Medulla oblongata (tissue), 1 donor: Measurements from ENCODE around the gene CDT1.
A peak's percentile ranks its signal among the peaks of the same experiment; 100 is the strongest.

Experiments used
- DNase-seq: peaks from one replicate; pipeline ENCODE4 v3.0.0-alpha.2; 2015; ENCODE audit errors: extremely low spot score

CDT1 gene

DNA sequence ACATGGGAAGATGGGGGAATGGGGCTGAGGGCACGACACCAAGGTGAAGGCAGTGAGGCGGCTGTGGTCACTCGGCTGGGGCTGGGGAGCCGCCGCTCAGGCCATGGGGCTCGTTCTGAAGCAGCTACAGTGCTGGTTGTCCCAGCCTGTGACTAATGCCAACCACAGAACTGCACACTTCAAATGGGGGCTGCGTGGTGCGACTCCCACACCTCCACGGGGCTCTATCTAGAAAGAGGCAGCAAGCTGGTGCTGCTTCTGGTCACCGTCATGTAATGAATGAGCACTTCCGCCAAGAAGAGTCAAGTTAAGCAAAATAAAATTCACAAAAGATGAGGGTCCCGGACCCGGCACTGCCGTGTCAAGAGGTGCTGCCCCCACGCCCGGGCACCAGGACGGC is 33.2 kb downstream of the CDT1 start:
- DNase-seq = no peak

DNA sequence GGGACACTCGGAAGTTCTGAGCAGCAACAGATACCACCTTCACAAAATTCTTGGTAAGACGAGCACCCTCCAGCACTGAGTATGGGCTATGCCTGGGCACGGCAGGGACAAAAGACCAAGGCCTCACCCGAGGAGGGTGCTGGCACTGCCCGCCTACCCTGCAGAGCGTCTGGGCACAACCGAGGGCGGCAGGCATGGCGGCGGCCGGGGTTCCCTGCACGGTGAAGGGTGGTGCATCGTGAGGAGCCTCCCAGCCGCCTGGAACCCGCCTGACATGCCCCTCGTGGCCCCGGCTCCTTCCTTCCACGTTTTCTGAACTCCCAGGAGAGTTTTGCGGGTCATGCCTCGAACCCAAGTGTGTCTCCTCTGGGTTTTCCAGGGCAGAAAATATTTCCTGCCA is 34.2 kb downstream of the CDT1 start:
- DNase-seq = no peak

DNA sequence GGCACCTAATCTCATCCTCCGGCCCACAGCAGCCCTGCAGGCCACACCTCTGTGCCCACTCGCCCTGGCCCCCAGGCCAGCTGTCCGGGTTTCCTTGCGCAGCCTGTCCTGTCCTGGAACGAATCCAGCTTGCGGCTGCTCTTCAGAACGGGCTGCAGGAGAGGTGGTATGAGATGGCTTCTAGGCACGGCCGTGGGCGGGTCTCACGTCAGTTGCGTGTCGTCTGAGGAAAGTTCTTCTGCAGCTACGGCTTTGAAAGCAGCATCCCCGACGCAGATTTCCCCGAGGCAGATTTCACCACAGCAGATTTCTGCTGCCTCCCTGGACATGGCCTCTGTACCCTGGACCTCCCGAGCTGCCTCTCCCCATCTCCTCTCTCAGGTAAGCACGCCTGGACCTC is 35.0 kb downstream of the CDT1 start:
- DNase-seq = no peak

DNA sequence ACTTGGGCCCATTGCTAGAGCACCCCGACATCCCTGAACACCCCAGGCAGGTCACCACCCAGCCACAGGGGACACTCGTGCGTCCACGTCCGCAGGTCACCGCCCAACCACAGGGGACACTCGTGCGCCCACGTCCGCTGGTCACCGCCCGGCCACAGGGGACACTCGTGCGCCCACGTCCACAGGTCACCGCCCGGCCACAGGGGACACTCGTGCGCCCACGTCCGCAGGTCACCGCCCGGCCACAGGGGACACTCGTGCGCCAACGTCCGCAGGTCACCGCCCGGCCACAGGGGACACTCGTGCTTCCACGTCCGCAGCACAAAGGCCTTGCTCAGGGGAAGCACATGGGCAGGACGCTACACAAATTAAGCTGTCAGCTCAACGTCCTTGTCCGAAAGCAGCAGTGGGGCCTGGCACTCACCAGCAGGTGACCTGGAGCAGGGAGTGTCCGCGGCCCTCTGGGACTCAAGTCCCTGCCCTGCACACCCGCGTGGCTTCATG is 35.5 kb downstream of the CDT1 start:
- no peak for DNase-seq

DNA sequence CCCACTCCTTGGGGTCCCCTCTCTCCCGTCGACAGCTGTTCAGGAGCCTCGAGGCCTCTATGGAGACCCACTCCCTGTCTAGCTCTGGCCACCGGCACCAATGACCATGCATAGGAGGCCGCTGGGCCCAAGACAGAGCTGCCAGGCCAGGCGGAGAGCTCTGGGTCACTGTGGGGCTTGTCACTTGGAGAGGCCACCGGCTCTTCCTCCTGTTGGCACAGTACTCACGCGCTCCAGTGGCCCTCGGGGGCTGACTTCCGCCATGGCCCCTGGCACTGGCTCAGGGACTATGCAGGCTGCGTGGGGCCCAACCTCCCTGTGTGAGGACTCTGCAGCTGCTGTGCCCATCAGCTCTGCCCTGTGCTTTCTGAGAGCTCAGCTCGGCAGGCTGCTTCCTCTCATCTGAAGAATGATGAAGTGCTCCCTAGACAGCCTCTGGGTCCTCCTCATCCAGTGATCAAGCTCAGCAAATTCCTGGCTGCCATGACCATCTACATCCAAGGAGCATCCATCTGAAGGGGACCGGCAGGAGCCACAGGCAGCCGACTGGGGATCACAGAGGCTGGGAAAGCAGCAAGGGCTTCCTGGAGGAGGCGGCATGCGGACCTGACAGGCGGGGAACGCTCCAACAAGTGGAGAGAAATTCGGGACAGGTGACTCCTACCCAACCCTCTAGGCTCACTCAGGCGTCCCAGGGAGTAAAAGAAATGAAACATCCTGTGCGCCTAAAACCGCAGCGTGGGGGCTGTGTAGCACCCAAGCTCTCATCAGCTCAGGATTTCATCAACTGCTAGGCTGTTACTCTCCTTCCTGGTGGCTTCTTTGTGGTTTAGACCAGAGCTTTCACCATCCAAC is 36.4 kb downstream of the CDT1 start:
- no peak for DNase-seq

DNA sequence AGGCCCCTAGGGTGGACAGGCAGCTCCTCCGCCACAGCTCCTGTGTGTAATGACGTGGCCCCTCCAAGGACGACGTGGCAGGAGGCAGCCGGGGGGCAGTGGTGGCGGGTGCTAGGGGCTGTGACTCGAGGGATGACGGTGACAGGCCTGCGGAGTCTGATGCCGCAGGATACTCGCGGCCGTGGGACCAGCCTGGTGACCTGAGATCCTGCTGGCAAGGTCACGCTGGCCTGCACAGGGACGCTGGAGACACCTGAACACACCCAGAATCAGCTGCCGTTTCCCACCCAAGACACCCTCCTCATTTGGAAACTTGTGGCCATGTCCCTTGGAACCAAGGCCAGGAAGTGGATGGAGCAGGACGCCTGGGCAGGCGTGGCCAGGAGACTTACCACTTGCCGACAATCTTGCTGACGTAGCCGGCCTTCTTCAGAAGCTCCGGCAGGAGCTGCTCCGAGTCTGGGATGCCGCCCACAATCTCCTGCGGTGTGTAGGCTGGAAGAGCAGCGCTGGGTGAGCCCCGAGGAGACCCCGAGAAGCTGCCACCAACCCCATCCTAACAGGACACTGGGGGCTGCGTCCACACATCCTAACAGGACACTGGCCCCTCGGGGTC is 37.1 kb downstream of the CDT1 start:
- no peak for DNase-seq

DNA sequence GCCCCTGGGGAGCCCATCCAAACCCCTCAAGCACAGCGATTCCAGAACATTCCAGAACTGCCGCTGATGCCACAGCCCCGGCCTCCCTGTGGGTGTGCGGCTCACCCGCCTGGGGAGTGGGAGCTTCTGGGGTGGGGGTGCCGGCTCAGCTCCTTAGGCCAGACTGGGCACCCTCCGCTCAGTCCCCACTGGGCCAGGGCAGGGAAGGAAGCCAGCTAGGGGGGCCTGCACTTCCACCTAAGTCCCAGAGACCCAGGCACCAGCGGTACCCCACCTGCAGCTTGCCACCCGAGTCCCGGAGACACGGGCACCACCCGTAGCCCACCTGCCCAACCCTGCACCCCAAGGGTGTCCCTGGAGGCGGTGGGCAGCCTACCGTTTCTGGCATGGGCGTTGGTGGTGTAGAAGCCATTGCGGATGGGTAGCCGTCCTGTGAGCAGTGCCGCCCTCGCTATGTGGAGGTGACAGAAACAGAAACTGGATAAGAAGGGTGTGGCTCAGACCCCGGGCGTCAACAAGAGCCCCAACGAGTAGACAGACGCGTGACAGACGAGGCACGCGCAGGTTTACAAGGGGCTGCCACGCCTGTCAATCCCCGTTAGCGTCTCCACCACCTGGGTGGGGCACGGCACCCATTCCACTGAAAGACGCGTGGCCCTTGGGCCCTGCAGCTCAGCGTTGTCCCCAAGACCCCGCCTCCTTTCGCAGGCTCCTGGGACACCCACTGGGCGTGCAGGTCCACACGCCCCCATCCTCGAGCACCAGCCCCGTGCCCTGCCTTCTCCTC is 38.1 kb downstream of the CDT1 start:
- DNase-seq = no peak

DNA sequence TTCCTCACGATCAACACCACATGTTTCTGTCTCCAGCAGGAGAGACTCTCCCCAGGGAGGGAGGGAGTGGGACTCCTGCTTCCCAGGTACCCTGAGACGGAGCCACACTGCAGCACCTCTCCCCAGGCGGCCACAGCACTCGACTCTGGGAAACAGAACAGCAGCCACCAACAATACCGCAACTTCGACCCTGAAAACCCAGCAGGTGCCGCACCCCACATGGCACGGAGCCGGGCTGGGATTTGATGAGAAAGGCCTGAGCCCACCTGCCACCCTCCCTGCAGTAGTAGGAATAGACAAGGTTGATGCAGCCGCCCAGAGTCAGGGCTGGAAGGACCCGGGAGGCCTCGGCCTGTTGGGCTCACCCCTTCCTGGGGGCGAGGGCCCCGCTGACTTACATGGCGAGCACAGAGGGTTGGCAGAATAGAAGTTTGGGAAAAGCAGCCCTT is 38.7 kb downstream of the CDT1 start:
- DNase-seq = no peak

DNA sequence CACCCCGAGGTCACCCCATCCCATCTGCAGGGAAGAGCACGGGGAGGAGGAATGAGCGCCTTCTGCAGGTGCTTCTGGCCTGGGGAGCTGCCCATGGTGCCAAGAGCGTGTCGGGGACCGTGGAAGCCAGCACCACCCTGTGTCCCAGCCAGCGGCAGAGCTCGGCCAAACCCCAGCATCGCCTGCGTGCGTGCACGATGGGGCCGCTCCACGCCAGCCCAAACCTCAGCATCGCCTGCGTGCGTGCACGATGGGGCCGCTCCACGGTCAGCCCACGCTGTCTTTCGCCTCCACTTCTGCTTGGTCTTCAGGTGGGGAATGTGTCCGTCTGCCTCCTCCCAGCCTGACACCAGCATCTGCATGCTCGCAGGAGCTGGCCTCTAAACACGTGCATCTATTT is 39.2 kb downstream of the CDT1 start:
- no peak for DNase-seq

DNA sequence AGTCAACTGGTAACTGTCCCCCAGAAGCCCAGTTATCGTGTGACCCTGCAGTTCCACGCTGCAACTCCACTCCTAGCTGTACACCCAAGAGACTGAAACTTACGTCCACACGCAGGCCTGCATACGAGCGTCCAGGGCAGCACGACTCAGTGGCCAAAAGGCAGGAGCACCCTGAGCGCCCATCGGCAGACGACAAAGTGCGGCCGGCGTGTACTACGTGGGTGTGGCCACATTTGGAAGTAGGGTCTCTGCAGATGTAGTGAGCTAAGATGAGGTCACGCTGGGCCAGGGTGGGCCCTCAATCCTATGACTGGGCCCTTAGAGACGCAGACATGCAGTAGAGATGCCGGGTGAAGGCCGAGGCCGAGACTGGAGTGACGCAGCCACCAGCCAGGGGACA is 39.7 kb downstream of the CDT1 start:
- DNase-seq = no peak

DNA sequence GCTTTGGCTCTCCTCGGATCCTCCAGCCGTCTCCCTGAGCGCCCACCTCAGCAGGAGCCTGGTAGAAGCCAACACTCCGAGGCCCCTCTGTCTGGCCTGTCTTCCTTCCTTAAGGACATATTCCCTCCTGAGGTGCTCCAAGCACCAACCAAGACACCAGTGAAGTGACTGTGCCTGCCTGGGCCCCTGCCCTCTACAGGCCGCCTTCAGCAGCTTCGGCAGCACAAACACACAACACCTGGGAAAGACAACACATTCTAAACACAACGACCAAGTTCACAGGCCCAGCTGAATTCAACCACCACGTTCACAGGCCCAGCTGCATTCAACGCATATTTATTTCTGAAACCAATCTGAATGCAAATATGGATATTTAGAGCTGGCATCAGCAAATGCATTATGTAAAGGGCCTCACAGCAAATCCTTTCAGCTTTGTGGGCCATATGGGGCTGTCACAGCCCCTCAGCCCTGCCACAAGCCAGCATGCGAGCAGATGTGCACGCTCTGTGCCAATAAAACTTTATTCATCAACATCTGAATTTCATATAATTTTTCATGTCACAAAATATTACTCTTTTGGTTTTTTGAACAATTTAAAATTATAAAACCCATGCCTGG is 40.9 kb downstream of the CDT1 start:
- no peak for DNase-seq

DNA sequence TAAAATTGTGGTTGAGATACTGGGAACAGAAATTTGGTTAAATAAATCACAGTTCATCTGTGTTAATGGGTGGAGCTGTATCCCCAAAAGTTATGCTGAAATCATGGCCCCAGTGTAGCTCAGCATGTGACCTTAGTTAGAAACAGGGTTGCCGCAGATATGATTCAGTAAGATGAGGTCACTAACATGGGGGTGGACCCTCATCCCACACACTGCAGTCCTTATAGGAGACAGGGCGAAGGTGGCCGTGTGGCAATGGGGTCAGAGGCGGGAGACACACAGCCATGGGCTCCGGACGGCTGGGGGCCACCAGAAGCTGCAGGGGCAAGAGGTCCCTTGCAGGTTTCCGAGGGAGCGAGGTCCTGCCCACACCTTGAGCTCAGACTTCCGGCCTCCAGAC is 42.5 kb downstream of the CDT1 start:
- no peak for DNase-seq

DNA sequence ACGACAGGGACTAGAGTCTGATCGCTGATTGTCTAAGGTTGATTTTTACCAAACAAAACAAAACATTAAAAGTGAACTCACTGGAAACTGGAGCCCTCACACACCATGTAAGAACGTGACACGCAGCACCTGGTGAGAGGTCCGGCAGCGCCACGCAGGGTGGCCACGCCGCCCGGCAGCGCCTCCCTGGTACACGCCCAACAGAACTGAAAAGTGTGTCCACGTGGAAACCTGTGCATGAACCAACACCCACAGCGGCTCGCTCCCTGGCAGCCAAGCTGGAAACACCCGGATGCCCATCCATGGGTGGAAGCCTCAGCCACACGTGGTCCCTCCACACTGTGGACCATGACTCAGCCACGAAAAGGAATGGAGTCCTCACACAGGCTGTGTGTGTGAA is 44.1 kb downstream of the CDT1 start:
- no peak for DNase-seq

DNA sequence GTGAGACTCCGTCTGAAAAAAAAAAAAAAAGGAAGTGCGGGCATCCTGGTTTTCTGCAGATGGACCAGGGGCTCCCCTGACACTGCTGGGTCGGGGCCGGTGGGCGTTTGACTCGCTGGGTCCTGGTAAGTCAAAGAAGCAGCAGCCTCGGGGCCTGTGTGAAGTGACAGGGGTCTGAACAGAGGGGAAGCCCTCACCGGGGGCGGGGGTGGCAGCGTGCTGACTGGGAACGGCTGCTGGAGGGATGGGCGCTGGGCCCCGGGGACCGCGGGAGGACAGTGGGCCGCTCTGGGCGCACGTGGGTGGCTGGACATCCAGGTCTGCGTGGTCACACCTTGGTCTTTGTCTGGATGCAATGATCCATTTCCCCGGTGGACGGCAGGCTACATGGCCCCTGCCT is 45.0 kb downstream of the CDT1 start:
- no peak for DNase-seq

DNA sequence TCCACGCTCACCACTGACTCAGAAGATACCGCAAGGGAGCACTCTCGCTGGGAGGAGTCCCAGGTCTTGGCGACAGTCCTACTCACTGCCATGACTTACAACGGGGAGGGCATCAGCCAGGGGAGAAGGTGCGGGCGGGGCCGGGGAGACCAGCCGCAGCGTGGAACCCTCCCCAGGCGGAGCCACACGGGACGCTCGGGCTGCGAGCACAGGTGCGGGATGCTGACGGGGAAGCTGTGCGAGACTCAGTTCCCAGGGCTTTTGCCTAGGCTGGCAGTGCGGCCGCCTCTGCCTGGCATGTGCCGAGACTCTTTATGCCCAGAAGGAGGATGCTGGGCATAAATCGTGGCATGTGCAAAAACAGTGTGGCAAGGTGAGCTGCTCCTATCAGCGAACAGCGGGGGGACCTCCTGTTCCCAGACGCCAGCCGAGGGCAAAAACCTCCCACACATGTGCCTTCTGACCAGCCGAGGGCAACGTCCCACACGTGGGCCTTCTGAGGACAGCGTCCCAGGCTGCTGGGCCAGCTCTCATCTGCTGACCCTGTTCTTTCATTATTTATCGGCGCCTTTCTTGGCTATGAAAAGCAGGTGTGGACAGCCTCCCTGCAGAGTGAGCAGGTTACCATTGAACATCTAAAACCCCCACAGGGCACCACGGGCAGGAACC is 47.1 kb downstream of the CDT1 start:
- no peak for DNase-seq

DNA sequence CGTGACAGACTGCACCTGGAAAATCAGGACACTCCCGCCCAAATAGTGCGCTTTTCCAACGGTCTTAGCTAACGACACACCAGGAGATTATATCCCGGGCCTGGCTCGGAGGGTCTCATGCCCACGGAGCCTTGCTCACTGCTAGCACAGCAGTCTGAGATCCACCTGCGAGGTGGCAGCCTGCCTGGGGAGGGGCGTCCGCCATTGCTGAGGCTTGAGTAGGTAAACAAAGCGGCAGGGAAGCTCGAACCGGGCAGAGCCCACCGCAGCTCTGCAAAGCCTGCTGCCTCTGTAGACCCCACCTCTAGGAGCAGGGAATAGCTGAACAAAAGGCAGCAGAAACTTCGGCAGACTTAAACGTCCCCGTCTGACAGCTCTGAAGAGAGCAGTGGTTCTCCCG is 48.0 kb downstream of the CDT1 start:
- DNase-seq = no peak

DNA sequence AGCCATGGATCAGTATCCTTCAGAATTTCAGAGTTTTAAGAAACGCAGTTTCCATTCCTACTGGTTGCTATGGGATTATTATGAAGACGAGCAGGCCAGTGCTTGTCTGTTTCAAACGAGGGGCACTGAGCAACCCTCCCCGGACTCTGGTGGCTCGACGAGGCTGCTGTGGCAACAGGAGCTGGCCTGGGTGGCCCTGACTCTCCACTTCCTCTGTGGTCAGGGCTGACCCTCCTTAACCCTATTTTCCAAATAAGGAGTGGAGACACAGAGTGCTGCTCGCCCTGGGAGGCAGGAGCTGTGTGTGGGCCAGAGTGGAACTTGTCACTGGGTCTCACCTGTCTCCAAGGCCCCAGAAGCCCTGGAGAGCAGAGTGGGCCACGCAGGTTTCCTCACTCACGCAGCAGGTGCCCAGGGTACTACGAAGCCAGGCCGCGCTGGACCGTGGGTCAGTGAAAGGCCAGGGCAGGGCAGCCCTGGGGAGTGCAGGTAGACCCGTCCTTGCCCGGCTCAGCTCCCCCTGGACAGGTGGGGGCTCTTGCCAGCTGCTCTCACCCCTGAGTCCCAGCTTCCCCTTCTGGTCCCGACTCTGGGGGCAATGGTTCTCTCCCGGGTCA is 49.8 kb downstream of the CDT1 start:
- DNase-seq = peak; percentile 9

DNA sequence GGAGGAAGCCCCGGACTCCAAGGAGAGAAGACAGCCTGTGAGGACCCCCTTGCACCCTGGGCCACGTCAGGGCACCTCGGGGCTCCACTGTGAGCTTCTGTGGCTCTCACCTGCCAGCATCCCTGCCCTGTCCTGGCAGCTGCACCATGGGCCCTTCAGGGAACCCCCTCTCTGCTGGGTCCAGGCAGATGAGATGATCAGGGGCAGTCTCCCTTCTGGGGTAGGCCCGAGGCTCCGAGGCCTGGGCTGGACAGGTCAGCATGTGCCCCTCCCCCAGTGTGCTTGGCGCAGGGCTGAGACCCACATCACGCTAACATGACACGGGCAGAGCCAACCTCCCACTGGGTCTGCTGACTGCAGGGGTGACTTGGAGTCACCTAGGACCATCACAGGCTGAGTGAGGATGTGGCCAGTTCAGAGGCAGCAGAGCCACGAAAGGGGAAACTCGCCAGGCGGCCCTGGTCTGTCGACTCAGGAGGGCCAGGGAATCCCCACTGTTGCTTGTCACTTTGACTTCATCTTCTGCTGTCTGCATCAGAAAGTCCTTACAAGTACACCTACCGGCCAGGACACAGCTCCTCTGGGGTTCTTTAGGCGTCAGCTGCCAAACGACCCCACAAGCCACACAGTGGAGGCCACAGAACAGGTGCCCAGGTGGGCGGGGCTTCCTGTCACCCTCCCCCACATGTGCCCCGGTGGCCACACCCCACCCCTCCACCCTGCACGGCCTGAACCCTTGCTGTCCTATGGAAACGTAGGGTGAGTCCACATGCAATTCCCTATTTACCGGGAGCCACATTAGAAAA is 50.9 kb downstream of the CDT1 start:
- peak; percentile 20 for DNase-seq

DNA sequence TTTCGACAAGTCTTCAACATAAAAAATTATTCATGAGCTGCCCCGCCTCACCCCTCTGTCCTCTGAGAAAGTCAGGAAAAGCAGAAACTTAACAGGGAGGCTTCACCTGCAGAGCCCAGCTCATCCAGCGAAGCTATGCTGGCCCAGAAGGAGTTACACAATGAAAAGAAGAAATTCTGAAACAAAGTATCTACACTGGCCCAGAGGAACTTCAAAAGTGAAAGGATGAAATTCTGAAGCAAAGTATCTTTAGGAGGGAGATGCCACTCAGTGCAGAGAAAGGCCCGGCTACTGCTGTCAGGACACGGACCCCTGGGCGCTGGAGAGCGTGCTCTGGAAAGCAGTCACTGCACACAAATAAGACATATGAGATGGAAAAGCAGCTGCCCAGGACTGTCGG is 51.6 kb downstream of the CDT1 start:
- no peak for DNase-seq

DNA sequence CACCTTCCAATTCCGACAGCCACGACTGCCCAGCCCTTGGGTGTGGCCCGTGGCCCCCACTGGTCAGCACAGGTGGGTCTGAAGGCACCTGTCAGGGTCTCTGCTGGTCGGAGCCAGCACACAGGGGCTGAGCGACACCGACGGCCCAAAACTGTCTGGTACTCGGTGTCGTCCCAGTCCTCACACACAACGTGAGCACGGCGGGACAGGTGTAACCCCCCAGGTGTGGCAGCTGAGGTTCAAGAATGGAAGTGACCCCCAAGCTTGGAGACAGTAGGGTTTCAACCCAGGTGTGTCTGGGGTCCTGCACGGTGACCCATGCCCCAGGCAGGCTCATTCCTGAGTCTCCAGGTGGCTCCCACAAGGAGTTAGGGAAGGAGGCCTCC is 52.1 kb downstream of the CDT1 start:
- DNase-seq = no peak
